Neural progenitor cell (in vitro differentiated cells): ENCODE data around the gene SPSB1.

Experiments
- EZH2 ChIP-seq: fragments of 200-600 bp; sonication (generic); IDR thresholded peaks from 2 replicates; pipeline ENCODE4 v1.6.1; 2017; ENCODE audit warnings: antibody characterized with exemption, mild to moderate bottlenecking, moderate library complexity
- TF ChIP-seq, protein P1 (sequence below): fragments of 200-600 bp; sonication (generic); IDR thresholded peaks from 2 replicates; pipeline ENCODE4 v1.5.1; 2017; ENCODE audit warnings: antibody characterized with exemption, mild to moderate bottlenecking

DNA sequence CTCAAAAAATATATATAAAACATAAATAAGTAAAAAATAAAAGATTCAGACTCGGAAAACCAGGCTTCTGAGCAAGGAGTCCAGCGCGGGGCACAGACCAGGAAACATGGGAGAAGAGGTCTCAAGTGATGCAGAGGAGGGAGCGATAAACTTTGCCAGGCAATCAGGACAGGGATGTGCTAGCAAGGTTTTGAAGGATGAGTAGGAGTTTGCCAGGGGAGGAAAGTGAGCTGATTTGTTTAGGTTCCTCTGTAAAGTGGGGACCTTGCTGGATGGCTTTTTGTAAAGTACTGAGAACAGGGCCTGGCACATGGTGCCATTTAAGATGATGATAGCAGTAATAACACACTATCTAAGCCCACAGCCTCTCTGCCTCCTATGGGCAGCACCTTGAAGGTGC lies 86.1 kb downstream of the SPSB1 start:
- TF ChIP-seq, protein P1, sequence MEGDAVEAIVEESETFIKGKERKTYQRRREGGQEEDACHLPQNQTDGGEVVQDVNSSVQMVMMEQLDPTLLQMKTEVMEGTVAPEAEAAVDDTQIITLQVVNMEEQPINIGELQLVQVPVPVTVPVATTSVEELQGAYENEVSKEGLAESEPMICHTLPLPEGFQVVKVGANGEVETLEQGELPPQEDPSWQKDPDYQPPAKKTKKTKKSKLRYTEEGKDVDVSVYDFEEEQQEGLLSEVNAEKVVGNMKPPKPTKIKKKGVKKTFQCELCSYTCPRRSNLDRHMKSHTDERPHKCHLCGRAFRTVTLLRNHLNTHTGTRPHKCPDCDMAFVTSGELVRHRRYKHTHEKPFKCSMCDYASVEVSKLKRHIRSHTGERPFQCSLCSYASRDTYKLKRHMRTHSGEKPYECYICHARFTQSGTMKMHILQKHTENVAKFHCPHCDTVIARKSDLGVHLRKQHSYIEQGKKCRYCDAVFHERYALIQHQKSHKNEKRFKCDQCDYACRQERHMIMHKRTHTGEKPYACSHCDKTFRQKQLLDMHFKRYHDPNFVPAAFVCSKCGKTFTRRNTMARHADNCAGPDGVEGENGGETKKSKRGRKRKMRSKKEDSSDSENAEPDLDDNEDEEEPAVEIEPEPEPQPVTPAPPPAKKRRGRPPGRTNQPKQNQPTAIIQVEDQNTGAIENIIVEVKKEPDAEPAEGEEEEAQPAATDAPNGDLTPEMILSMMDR, result no peak
- TF ChIP-seq EZH2, result no peak
